ENCODE data around the gene UFSP2. TPM values are rescaled to one million over a fixed set of nuclear protein-coding genes. Genes with fewer than 3 reads are reported as not detected.

Gene UFSP2
- total RNA-seq, 2 donors from 2014 or later = 29.3 to 35.9 TPM

GRCh38 chr4:185390941-185391340, 34.8 kb downstream of the UFSP2 start:
- H3K36me3 Mint-ChIP-seq (ENCODE audit: insufficient read depth in 2 of 2) = peaks cover 0 to 2% of the 10 kb centered on the region in 2 donors
- H3K4me1 Mint-ChIP-seq (ENCODE audit: low read depth) = peaks cover 18% of the 10 kb centered on the region
- DNase-seq (no peak), ATAC-seq (replicated peaks in 1 of 2) (no peak)
- no peak overlapping the region for H3K27ac Mint-ChIP-seq
- H3K4me3 Mint-ChIP-seq = no peak overlapping the region
- H3K9me3 Mint-ChIP-seq = no peaks in the 10 kb centered on the region
- H3K27me3 Mint-ChIP-seq (ENCODE audit: low read depth) = no peaks in the 10 kb centered on the region

GRCh38 chr4:185387957-185388356, 37.8 kb downstream of the UFSP2 start:
- H3K27me3 Mint-ChIP-seq (ENCODE audit: low read depth) = peaks cover 5% of the 10 kb centered on the region
- no peak for ATAC-seq (replicated peaks in 1 of 2)
- H3K36me3 Mint-ChIP-seq (ENCODE audit: insufficient read depth in 2 of 2) = no peaks in the 10 kb centered on the region
- peaks cover 9% of the 10 kb centered on the region for H3K4me1 Mint-ChIP-seq (ENCODE audit: low read depth)
- H3K4me3 Mint-ChIP-seq = no peak overlapping the region
- no peak for DNase-seq
- no peaks in the 10 kb centered on the region for H3K9me3 Mint-ChIP-seq
- H3K27ac Mint-ChIP-seq = no peak overlapping the region

GRCh38 chr4:185384930-185385331, 40.8 kb downstream of the UFSP2 start:
- DNase-seq (no peak), ATAC-seq (replicated peaks in 1 of 2) (no peak)
- peaks cover 5% of the 10 kb centered on the region in 2 donors for H3K9me3 Mint-ChIP-seq
- H3K27me3 Mint-ChIP-seq (ENCODE audit: low read depth) = peaks cover 5% of the 10 kb centered on the region
- H3K27ac Mint-ChIP-seq = no peak overlapping the region
- peaks cover 9% of the 10 kb centered on the region for H3K4me1 Mint-ChIP-seq (ENCODE audit: low read depth)
- peaks cover 1 to 5% of the 10 kb centered on the region in 2 donors for H3K36me3 Mint-ChIP-seq (ENCODE audit: insufficient read depth in 2 of 2)
- H3K4me3 Mint-ChIP-seq = no peak overlapping the region

DNA sequence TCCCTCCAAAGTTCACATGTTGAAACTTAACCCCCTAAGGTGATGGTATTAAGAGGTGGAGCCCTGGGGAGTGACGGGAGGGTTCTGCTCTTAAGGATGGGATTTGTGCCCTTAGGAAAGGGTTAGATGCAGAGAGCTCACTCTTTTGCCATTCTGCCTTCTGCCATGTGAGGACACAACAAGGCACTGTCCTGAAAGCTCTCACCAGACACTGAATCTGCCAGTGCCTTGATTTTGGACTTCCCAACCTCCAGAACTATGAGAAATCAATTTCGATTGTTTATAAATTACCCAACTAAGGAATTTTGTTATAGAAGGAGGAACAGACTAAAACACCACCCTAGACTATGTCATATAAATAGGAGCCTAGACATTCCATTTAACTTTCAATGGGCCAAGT, 41.7 kb downstream of the UFSP2 start:
- Mint-ChIP-seq H3K27ac (no peak overlapping the region), H3K9me3 (peaks cover 5% of the 10 kb centered on the region in 2 donors), H3K36me3 (ENCODE audit: insufficient read depth in 2 of 2) (peaks cover 1 to 5% of the 10 kb centered on the region in 2 donors)

GRCh38 chr4:185383451-185383850, 42.3 kb downstream of the UFSP2 start:
- H3K9me3 Mint-ChIP-seq = peaks cover 5% of the 10 kb centered on the region in 2 donors
- ATAC-seq (replicated peaks in 1 of 2) (no peak), DNase-seq (no peak)
- peaks cover 9% of the 10 kb centered on the region for H3K4me1 Mint-ChIP-seq (ENCODE audit: low read depth)
- H3K27me3 Mint-ChIP-seq (ENCODE audit: low read depth) = peaks cover 5% of the 10 kb centered on the region
- no peak overlapping the region for H3K27ac Mint-ChIP-seq
- H3K36me3 Mint-ChIP-seq (ENCODE audit: insufficient read depth in 2 of 2) = peaks cover 1 to 5% of the 10 kb centered on the region in 2 donors
- no peak overlapping the region for H3K4me3 Mint-ChIP-seq

More for the DNA sequence above, 41.7 kb downstream of the UFSP2 start:
- DNase-seq (no peak), ATAC-seq (replicated peaks in 1 of 2) (no peak)
- Mint-ChIP-seq H3K27me3 (ENCODE audit: low read depth) (peaks cover 5% of the 10 kb centered on the region), H3K4me3 (no peak overlapping the region), H3K4me1 (ENCODE audit: low read depth) (peaks cover 9% of the 10 kb centered on the region)

DNA sequence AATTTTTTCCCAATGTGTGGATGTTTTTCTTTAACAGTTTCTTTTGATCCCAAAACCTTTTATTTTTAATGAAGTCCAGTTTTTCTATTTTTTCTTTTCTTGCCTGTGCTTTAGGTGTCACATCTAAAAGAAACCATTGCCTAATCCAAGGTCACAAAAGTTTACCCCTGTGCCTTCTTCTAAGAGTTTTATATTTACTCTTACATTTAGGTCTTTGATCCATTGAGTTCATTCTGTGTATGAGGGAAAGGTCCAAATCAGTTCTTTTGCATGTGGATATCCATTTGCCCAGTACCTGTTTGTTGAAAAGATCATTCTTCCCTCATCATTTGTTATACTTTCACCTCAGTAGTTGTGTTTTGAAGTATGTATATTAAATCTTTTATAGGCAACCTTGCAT, 43.0 kb downstream of the UFSP2 start:
- Mint-ChIP-seq H3K4me3 (no peak overlapping the region), H3K27me3 (ENCODE audit: low read depth) (peaks cover 5% of the 10 kb centered on the region), H3K9me3 (peaks cover 5% of the 10 kb centered on the region in 2 donors), H3K36me3 (ENCODE audit: insufficient read depth in 2 of 2) (peaks cover 1 to 5% of the 10 kb centered on the region in 2 donors), H3K4me1 (ENCODE audit: low read depth) (peaks cover 9% of the 10 kb centered on the region), H3K27ac (no peak overlapping the region)
- ATAC-seq (replicated peaks in 1 of 2) = no peak
- DNase-seq = no peak

DNA sequence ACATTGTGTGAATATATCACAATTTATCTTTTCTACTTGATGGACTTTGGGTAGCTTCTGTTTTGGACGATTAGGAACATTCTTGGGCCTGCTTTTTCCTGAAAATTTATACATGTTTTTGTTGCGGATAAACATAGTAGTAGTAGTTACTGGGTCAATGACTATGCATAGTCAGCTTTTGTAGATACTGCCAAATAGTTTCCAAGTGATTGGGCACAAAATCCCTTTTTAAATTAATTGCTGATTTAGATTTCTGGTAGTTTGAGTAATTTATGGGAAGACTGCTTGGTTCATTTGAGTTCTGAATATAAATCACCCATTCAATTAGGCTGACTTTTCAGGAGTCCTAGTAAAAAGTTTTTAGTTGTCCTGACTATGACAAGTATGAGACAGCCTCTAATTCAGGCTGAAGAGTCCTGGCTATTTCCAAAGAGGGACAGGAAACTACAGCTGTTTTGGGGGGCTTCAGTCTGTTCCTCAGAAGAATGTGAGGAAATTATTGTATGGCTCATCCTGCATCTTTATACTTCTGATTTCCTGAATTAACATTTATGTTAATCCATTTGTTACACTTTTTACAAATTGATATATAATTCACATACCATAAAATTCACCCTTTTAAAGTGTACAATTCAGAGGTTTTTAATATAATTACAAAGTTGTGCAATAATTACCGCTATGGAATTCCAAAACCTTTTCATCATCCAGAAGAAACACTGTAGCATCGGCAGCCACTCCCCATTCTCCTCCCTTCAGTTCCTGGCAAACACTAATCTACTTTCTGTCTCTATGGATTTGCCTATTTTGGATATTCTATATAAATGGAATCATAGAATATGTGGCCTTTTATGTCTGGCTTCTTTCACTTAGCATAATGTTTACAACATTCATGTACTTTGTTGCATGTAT, 44.2 kb downstream of the UFSP2 start:
- Mint-ChIP-seq H3K4me1 (ENCODE audit: low read depth) (peaks cover 9% of the 10 kb centered on the region), H3K36me3 (ENCODE audit: insufficient read depth in 2 of 2) (peaks cover 1 to 5% of the 10 kb centered on the region in 2 donors), H3K9me3 (peaks cover 5% of the 10 kb centered on the region in 2 donors), H3K4me3 (no peak overlapping the region), H3K27ac (no peak overlapping the region), H3K27me3 (ENCODE audit: low read depth) (peaks cover 5% of the 10 kb centered on the region)
- ATAC-seq (replicated peaks in 1 of 2) (no peak), DNase-seq (no peak)

DNA sequence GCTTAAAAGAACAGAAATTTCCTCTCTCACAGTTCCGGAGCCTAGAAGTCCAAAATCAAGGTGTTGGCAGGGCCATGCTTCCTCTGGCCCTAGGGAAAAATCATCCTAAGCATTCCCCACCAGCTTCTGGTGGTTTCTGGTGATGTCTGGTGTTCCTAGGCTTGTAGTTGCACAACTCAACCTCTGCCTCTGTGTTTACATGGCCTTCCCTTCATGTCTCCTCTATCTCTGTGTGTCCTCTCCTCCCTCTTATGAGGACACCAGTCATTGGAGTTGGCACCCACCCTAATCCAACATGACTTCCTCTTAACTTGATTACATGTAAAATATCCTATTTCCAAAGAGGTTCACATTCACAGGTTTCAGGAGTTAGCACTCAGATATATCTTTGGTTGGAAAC, 45.4 kb downstream of the UFSP2 start:
- peaks cover 9% of the 10 kb centered on the region for H3K4me1 Mint-ChIP-seq (ENCODE audit: low read depth)
- H3K4me3 Mint-ChIP-seq = no peak overlapping the region
- H3K36me3 Mint-ChIP-seq (ENCODE audit: insufficient read depth in 2 of 2) = peaks cover 1 to 5% of the 10 kb centered on the region in 2 donors
- DNase-seq (no peak), ATAC-seq (replicated peaks in 1 of 2) (no peak)
- H3K27ac Mint-ChIP-seq = no peak overlapping the region
- peaks cover 5% of the 10 kb centered on the region in 2 donors for H3K9me3 Mint-ChIP-seq
- H3K27me3 Mint-ChIP-seq (ENCODE audit: low read depth) = peaks cover 4% of the 10 kb centered on the region

DNA sequence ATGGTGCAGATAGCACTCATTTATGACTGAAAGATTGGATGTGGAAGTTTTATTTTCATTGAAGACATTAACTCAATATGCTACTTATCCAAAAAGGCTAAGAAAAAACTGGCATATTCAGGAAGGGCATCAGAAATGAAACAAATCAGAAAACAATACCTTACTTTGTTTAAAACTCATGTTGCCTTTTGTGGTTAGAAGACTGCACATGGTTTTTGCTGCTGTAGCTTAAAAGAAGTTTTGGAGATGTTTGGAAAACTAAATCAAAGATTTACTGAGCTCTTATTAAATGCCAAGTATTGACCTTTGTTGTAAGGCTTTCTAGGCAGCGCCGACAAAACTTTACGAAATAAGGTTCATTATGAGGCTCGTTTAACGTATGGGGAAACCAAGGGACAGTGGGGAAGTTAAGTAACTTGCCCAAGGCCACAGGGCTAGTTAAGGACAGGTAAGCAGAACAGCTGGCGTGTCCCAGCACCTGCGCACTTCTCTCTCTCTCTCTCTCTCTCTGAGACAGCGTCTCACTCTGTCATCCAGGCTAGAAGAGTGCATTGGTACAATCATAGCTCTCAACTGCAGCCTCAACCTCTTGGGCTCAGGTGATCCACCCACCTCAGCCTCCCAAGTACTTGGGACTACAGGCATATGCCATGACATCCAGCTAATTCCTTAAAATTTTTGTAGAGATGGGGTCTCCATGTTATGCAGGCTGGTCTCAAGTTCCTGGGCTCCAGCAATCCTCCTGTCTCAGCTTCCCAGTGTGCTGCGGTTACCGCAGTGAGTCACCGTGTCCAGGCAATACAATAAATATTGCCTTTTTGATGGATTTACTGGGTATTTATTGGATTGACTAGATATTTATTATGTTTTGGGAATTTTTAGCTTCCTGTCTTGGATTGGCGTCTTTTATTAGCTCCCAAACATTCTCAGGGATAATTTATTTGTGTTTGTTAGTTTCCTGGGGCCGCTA, 46.2 kb downstream of the UFSP2 start:
- Mint-ChIP-seq H3K4me3 (no peak overlapping the region), H3K4me1 (ENCODE audit: low read depth) (peaks cover 2% of the 10 kb centered on the region), H3K27ac (no peak overlapping the region), H3K9me3 (peaks cover 5% of the 10 kb centered on the region in 2 donors), H3K36me3 (ENCODE audit: insufficient read depth in 2 of 2) (peaks cover 1 to 5% of the 10 kb centered on the region in 2 donors), H3K27me3 (ENCODE audit: low read depth) (no peaks in the 10 kb centered on the region)
- ATAC-seq (replicated peaks in 1 of 2) (no peak), DNase-seq (no peak)

DNA sequence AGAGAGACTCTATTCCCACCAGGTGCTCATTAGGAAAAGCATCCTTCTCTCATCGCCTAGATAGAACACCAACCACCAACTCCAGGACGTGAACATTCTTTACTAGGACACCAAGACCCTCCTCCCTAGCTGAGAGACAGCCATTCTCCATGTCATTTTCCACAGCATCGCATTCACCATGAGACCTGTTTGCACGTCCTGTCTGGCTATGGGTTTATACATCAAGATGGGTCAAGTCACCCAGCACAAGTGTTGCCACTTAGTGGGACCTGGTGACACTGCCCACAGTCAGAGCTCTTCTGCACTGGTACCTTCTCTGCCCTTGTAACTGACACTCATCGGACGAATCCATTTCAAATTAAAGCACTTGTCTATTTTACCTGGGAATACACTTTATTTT, 47.5 kb downstream of the UFSP2 start:
- H3K4me3 Mint-ChIP-seq = no peak overlapping the region
- no peak for ATAC-seq (replicated peaks in 1 of 2)
- no peak for DNase-seq
- no peak overlapping the region for H3K27ac Mint-ChIP-seq
- no peaks in the 10 kb centered on the region for H3K4me1 Mint-ChIP-seq (ENCODE audit: low read depth)
- H3K27me3 Mint-ChIP-seq (ENCODE audit: low read depth) = no peaks in the 10 kb centered on the region
- peaks cover 5% of the 10 kb centered on the region in 2 donors for H3K9me3 Mint-ChIP-seq
- H3K36me3 Mint-ChIP-seq (ENCODE audit: insufficient read depth in 2 of 2) = peaks cover 1 to 5% of the 10 kb centered on the region in 2 donors

DNA sequence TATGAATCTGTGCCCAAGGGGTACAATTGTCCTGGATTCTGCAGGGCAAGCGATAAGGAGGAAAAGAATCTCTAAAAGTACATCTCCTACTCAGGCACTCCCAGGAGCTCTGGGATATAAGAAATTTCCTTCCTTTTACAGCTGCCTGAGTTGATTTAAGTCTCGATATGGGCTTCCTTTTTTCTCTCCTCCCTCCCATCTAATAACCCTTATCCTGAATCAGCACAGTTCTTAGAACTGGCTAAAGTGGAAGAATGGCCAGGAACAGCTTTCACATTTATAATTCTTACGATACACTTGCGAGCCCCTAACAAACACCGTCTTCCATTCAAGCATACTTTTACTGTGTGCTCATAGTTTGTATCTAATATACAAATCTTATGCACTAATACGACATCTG, 51.2 kb downstream of the UFSP2 start:
- DNase-seq (no peak), ATAC-seq (replicated peaks in 1 of 2) (no peak)
- Mint-ChIP-seq H3K9me3 (no peaks in the 10 kb centered on the region), H3K27me3 (ENCODE audit: low read depth) (no peaks in the 10 kb centered on the region), H3K4me3 (no peak overlapping the region), H3K27ac (no peak overlapping the region), H3K36me3 (ENCODE audit: insufficient read depth in 2 of 2) (no peaks in the 10 kb centered on the region), H3K4me1 (ENCODE audit: low read depth) (no peaks in the 10 kb centered on the region)

DNA sequence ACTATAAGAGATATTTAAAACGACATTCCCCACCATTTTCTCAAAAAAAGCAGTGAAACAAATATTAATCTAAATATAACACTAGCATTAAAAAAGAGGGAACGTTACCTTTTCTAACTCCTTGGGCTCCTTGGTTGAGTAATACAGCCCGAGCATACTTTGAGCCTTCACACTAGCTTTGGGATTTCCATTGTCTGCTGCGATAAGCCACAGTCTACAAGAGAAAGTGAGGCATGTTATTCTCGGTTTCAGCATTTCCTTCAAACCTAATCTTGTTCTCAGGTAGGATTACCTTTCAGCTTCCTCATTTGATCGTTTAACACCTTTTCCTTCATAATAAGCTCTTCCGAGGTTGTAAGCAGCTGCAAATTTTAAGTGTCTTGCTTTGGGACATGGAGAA, 51.7 kb downstream of the UFSP2 start:
- DNase-seq (no peak), ATAC-seq (replicated peaks in 1 of 2) (no peak)
- no peaks in the 10 kb centered on the region for H3K4me1 Mint-ChIP-seq (ENCODE audit: low read depth)
- no peaks in the 10 kb centered on the region for H3K36me3 Mint-ChIP-seq (ENCODE audit: insufficient read depth in 2 of 2)
- H3K4me3 Mint-ChIP-seq = no peak overlapping the region
- H3K27ac Mint-ChIP-seq = no peak overlapping the region
- H3K27me3 Mint-ChIP-seq (ENCODE audit: low read depth) = no peaks in the 10 kb centered on the region
- H3K9me3 Mint-ChIP-seq = no peaks in the 10 kb centered on the region

DNA sequence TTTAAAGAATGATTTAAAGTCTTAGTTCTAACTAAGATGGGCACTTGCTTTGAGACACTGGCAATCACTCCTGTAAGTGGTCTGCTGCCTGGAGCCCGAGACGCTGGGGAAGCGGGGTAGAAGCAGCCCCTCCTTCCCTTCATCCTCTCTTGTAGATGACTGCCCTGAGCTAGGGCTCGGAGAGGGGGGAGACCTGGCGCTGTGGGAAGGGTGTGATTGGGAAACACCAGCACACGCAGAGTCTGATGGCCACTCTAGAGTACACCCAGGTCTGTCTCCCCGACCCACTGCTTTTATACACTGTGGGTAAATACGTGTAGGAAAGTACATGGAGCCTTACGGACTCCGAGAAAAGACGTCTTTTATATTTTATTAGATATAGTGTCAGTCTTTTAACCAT, 54.1 kb downstream of the UFSP2 start:
- H3K4me3 Mint-ChIP-seq = no peak overlapping the region
- ATAC-seq (replicated peaks in 1 of 2) (no peak), DNase-seq (no peak)
- no peak overlapping the region for H3K27ac Mint-ChIP-seq
- H3K4me1 Mint-ChIP-seq (ENCODE audit: low read depth) = no peaks in the 10 kb centered on the region
- no peaks in the 10 kb centered on the region for H3K36me3 Mint-ChIP-seq (ENCODE audit: insufficient read depth in 2 of 2)
- no peaks in the 10 kb centered on the region for H3K9me3 Mint-ChIP-seq
- H3K27me3 Mint-ChIP-seq (ENCODE audit: low read depth) = no peaks in the 10 kb centered on the region
